Thyroid gland (tissue), 4 donors: ENCODE measurements around the gene OBP2B. TPM values are rescaled to one million over a fixed set of nuclear protein-coding genes. Genes with fewer than 3 reads are reported as not detected.
"Not testable (repeated sequence)": the region's sequence is repeated elsewhere in the genome, so short reads cannot be mapped to it uniquely, and the experiment has no call there.

ENCODE experiments used
- DNase-seq, 2 donors: peaks; one replicate each; pipeline ENCODE4 v3.0.0-alpha.2; 2019
- H3K27ac ChIP-seq, 3 donors: fragments of 200-600 bp; sonication (generic); 1 replicate in 2 of 3; 2 replicates in 1 of 3; pipeline ENCODE4 v1.5.1; 2016 to 2019; ENCODE audit warnings: mild to moderate bottlenecking in 1 of 3, moderate library complexity in 1 of 3
- H3K27me3 ChIP-seq: fragments of 200-600 bp; sonication (generic); one replicate; pipeline ENCODE4 v1.5.1; 2019
- H3K36me3 ChIP-seq, 2 donors: fragments of 200-600 bp; sonication (generic); one replicate each; pipeline ENCODE4 v1.5.1; 2016 to 2019
- H3K4me1 ChIP-seq, 2 donors: fragments of 200-600 bp; sonication (generic); one replicate each; pipeline ENCODE4 v1.5.1; 2017 to 2019
- H3K4me3 ChIP-seq, 3 donors: fragments of 200-600 bp; sonication (generic); replicated peaks in 1 of 3; 1 replicate in 2 of 3; 2 replicates in 1 of 3; pipeline ENCODE4 v1.5.1; 2016; ENCODE audit warnings: mild to moderate bottlenecking in 1 of 3
- H3K9me3 ChIP-seq: fragments of 200-600 bp; sonication (generic); one replicate; pipeline ENCODE4 v1.5.1; 2017
- POLR2A ChIP-seq, 2 donors: fragments of 450-650 bp; IDR thresholded peaks; one replicate each; pipeline ENCODE4 v1.6.1; 2017; ENCODE audit warnings: antibody characterized with exemption in 2 of 2, mild to moderate bottlenecking in 2 of 2, moderate library complexity in 1 of 2
- WGBS, 2 donors: methylation state at CpG; one replicate each; pipeline ENCODE4 v1.1.5; 2017; 5-methylcytosine and 5-hydroxymethylcytosine counted together
- intact Hi-C: fragments of 100-400 bp; cut with DNase I; formaldehyde crosslinking; loops from one replicate; pipeline ENCODE4 v1.15.1; 2023
- total RNA-seq, 4 donors: library from RNA; depleted of rRNA; stranded (reverse); fragments of >200 nt; gene quantifications; one replicate each; pipeline ENCODE4 v1.2.3, GENCODE V29; 2016
- TF ChIP-seq, protein P1 (sequence below), 6 experiments: fragments of 200-600 bp in 3 of 6; fragments of 450-650 bp in 3 of 6; sonication (generic) in 3 of 6; IDR thresholded peaks; one replicate each; pipeline ENCODE4 v1.5.1; 2016 to 2019; ENCODE audit warnings: antibody characterized with exemption in 6 of 6, mild to moderate bottlenecking in 2 of 6, inconsistent platforms in 1 of 6, moderate library complexity in 1 of 6

Gene OBP2B
- total RNA-seq, 4 donors from 2014 or later, result not detected

DNA sequence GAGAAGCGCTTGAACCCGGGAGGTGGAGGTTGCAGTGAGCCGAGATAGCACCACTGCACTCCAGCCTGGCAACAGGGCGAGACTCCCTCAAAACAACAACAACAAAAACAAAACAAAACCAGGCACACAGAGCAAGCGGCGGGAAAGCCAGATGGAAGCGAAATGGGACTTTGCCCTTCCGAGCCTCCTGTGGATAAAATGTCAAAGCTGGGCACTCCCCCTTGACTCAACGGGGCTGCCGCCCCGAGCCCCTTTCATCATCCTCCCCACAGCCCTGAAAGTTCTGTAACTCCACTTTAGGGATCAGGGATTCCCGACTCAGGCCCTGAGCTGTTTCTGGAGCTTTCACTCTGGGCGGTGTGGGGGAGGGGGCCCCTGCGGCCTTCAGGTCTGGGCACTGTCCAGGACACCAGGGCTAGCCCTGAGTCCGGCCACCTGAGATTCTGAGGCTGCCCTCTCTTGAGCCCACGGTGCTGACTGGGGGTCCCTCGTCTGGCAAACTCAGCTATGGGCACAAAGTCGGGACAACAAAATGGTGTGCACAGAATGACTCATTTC lies 30.6 kb upstream of the OBP2B start:
- no peaks in the 10 kb centered on the region for H3K36me3 ChIP-seq
- peaks cover 25 to 53% of the 10 kb centered on the region in 2 donors for H3K4me1 ChIP-seq
- H3K27me3 ChIP-seq, result no peaks in the 10 kb centered on the region
- peak overlapping the region; percentile 79 to 89 (median 89) for H3K27ac ChIP-seq
- H3K4me3 ChIP-seq, result no peak overlapping the region
- intact Hi-C loops, result loop anchor here (5.0 kb wide), 1 partner anchor 38 kb away; the partner anchor contains the start of gene ABO
- DNase-seq, result no peak
- no peaks in the 10 kb centered on the region for H3K9me3 ChIP-seq
- 90 to 94% methylated on average over 14 to 18 of the region's 18 CpGs for WGBS, 2 donors
- no peak for TF ChIP-seq POLR2A (IDR thresholded peaks at IDR 0.05)
- TF ChIP-seq, protein P1, sequence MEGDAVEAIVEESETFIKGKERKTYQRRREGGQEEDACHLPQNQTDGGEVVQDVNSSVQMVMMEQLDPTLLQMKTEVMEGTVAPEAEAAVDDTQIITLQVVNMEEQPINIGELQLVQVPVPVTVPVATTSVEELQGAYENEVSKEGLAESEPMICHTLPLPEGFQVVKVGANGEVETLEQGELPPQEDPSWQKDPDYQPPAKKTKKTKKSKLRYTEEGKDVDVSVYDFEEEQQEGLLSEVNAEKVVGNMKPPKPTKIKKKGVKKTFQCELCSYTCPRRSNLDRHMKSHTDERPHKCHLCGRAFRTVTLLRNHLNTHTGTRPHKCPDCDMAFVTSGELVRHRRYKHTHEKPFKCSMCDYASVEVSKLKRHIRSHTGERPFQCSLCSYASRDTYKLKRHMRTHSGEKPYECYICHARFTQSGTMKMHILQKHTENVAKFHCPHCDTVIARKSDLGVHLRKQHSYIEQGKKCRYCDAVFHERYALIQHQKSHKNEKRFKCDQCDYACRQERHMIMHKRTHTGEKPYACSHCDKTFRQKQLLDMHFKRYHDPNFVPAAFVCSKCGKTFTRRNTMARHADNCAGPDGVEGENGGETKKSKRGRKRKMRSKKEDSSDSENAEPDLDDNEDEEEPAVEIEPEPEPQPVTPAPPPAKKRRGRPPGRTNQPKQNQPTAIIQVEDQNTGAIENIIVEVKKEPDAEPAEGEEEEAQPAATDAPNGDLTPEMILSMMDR (IDR thresholded peaks at IDR 0.05), result no peak

DNA sequence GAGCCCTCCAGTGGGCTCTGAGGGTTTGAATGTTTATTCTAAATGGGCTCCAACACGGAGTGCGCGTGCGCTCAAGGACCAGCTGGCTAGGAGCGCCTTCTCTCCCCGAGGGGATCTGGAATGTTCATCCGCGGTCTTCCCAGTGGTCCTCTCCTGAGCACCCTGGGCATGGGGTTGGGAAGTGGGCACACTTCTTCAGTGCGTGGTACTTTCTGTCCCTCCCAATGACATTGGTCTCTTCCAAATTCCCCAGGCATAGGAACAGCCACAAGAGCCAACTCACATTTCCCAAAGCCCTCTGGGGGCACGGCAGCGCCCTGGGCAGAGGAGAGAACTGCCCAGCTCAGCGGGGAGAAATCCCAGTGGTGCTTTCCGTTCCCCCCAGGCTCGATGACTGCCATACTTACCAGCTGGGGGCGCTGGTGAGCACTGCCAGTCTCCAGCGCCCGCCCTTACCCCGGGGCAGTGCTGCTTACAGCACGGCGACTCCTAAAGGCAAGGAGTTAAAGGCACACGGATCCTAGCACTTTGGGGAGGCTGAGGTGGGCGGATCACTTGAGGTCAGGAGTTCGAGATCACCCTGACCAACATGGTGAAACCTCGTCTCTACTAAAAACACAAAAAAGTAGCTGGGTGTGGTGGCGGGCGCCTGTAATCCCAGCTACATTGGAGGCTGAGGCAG lies 29.9 kb upstream of the OBP2B start:
- Histone ChIP-seq H3K36me3 (no peaks in the 10 kb centered on the region), H3K4me1 (peaks cover 24 to 50% of the 10 kb centered on the region in 2 donors), H3K27ac (peak overlapping the region; percentile 79 to 89 (median 89)), H3K27me3 (no peaks in the 10 kb centered on the region), H3K4me3 (no peak overlapping the region), H3K9me3 (no peaks in the 10 kb centered on the region)
- TF ChIP-seq POLR2A (IDR thresholded peaks at IDR 0.05), result peak in 1 of 2 donors; percentile 30
- TF ChIP-seq, protein P1 (IDR thresholded peaks at IDR 0.05), result peak; percentile 41 to 87 (median 81)
- intact Hi-C loops, result loop anchor here (5.0 kb wide), 1 partner anchor 38 kb away; the partner anchor contains the start of gene ABO
- peak; percentile 84 to 88 for DNase-seq
- 20 to 23% methylated on average over 17 to 18 of the region's 26 CpGs for WGBS, 2 donors

DNA sequence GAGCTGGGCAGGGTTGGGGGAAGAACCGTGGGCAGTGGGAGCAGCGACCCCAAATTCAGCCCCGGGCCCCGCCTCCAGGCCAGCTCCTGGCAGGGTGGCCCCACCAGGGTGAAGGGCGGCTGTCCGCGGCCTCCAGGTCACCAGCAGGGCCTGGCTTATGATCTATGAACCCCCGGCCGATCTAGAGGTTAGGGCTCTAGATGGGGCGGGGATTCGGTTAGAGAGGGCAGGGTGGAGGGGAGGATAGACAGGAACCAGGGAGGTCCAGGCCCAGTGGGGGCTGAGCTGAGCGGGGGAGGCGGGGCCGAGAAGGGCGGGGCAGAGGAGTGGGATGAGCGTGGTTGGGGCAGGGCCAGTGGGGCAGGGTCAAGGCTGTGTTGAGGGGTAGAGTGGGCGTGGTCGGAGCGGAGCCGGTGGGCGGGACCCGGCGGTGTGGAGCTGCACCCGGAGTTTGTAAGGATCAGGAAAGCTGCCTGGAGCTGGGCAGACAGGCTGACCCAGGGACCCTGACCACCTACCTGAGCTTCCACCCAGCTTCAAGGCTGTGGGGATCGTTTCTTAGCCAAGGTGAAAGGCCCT lies 29.3 kb upstream of the OBP2B start:
- H3K4me1 ChIP-seq, result peaks cover 19 to 44% of the 10 kb centered on the region in 2 donors
- no peak overlapping the region for H3K4me3 ChIP-seq
- DNase-seq, result peak; percentile 92 to 97
- no peaks in the 10 kb centered on the region for H3K36me3 ChIP-seq
- H3K9me3 ChIP-seq, result no peaks in the 10 kb centered on the region
- intact Hi-C loops, result loop anchor here (5.0 kb wide), 1 partner anchor 39 kb away; the partner anchor contains the start of gene ABO
- H3K27me3 ChIP-seq, result no peaks in the 10 kb centered on the region
- TF ChIP-seq, protein P1 (IDR thresholded peaks at IDR 0.05), result no peak
- TF ChIP-seq POLR2A (IDR thresholded peaks at IDR 0.05), result peak in 1 of 2 donors; percentile 71
- peak overlapping the region; percentile 79 to 89 (median 89) for H3K27ac ChIP-seq
- 14 to 24% methylated on average over 16 to 20 of the region's 25 CpGs for WGBS, 2 donors

DNA sequence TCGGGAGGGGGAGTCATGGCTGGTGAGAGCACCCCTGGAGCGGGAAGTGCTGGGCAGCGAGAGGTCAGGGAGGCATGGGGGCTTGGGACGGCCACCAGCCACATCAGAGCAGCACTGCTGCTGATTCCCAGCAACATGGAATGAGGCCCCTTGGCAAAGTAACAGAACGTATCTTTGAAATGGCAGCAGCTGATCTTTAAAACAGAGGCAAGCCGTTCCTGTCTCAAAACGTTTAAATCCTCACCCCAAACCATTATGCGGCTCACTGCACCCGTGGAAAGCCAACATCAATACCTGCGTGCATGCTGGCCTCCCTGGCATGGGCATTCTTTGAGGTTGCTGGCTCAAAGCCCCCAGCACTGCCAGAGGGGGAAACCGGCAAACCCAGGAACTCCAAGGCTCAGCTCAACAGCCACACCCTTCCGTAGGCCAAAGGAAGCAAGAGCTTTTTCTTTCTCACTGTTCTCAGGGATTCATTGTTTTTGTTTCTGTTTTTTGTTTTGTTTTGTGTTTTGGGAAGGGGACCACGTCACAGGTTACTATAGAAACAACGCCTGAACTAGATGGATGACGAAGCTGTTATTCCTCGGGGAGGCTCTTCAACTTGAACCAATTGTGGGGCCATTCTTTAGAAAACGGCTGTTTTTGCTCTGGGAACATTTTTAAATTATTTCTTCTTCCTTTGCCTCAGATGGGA lies 28.1 kb upstream of the OBP2B start:
- Histone ChIP-seq H3K27me3 (no peaks in the 10 kb centered on the region), H3K36me3 (no peaks in the 10 kb centered on the region), H3K9me3 (no peaks in the 10 kb centered on the region), H3K27ac (peak overlapping the region; percentile 79 to 89 (median 89)), H3K4me3 (no peak overlapping the region), H3K4me1 (peaks cover 19 to 43% of the 10 kb centered on the region in 2 donors)
- peak in 1 of 2 donors; percentile 21 for DNase-seq
- intact Hi-C loops, result loop anchor here (5.0 kb wide), 1 partner anchor 40 kb away; the partner anchor contains the start of gene ABO
- TF ChIP-seq, protein P1 (IDR thresholded peaks at IDR 0.05), result no peak
- TF ChIP-seq POLR2A (IDR thresholded peaks at IDR 0.05), result no peak
- 39 to 49% methylated on average over 17 of the region's 17 CpGs for WGBS, 2 donors

DNA sequence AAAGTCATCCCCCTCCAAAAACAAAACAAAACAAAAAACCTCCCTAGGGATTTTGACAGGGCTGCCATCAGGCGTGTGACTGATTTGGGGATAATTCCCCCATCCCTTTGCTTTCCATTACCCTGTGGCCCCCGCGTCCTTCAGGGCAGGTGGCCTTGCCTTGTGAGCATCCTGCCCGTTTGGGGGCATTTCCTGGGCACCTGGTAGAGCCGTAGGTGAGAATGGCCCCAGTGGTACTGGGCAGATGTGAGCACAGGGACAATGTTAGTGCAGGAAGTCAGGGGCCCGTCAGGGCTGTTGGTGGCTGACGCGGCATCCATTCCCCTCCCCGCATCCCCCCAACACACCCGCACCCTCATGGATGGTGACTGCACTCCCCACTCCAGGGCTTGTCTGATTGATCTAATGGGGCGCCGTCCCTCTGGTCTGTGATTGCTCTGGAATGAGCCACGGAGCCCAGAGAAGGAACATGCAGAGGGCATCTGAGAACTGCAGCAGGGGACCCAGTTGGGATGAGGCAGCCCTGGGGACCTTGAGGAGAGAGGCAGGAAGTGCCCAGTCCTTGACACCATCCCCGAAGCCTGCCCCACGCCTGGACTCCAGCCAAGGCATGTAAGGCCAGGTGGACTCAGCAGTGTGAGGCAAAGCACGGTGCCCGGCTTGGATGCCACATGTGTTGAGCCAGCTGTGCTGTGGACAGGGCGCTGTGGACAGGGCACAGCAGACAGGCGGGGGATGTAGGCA lies 27.4 kb upstream of the OBP2B start:
- H3K36me3 ChIP-seq, H3K27me3 ChIP-seq, H3K4me3 ChIP-seq, H3K9me3 ChIP-seq: not testable (repeated sequence)
- WGBS, 2 donors, result 80% methylated on average over 10 to 18 of the region's 19 CpGs
- H3K27ac ChIP-seq, result peak overlapping the region; percentile 25 to 89 (median 89)
- peak; percentile 53 to 54 for DNase-seq
- peaks cover 19 to 40% of the 10 kb centered on the region in 2 donors for H3K4me1 ChIP-seq
- intact Hi-C loops, result loop anchor here (5.0 kb wide), 1 partner anchor 41 kb away; the partner anchor contains the start of gene ABO
